Left ventricle myocardium inferior (tissue), 1 donor: ENCODE data around the gene SLC6A11. TPM values are rescaled to one million over a fixed set of nuclear protein-coding genes. Genes with fewer than 3 reads are reported as not detected.

Experiments used
- DNase-seq: peaks from one replicate; pipeline ENCODE4 v3.0.0-alpha.2; 2020
- H3K27ac ChIP-seq: fragments of 200-600 bp; replicated peaks from 2 replicates; pipeline ENCODE4 v1.8.0; 2021
- H3K27me3 ChIP-seq: fragments of 200-600 bp; 2 replicates; pipeline ENCODE4 v1.8.0; 2021; ENCODE audit warnings: low read depth
- H3K36me3 ChIP-seq: fragments of 200-600 bp; 2 replicates; pipeline ENCODE4 v1.8.0; 2021
- H3K4me1 ChIP-seq: fragments of 200-600 bp; 2 replicates; pipeline ENCODE4 v1.8.0; 2021
- H3K4me3 ChIP-seq: fragments of 200-600 bp; 2 replicates; pipeline ENCODE4 v1.8.0; 2021; ENCODE audit warnings: mild to moderate bottlenecking, moderate library complexity
- H3K9me3 ChIP-seq: fragments of 200-600 bp; replicated peaks from 2 replicates; pipeline ENCODE4 v1.8.0; 2021
- CTCF ChIP-seq: fragments of 200-600 bp; IDR thresholded peaks from 2 replicates; pipeline ENCODE4 v1.8.0; 2021; ENCODE audit warnings: antibody characterized with exemption, mild to moderate bottlenecking, borderline replicate concordance
- intact Hi-C: fragments of 100-400 bp; cut with micrococcal nuclease; formaldehyde crosslinking; loops from one replicate; pipeline ENCODE4 v1.11.0; 2022
- total RNA-seq: library from RNA; stranded (reverse); fragmentation: NEBNext Ultra II Directional; extraction: Animal tissue kit (Norgen Biotek cat#: 25700); gene quantifications from one replicate; pipeline ENCODE4 v1.2.1, GENCODE V29; 2021
- donor health status: DM: no; HTN: yes; CAD: no; lungs with severe emphysema.

The SLC6A11 gene
- total RNA-seq, 1 donor from 2014 or later, result not detected

- H3K36me3 ChIP-seq, result no peaks in the 10 kb centered on the region
- intact Hi-C loops, result loop anchor here (2.0 kb wide), 1 partner anchor 112 kb away; no protein-coding TSS in a partner anchor
- DNase-seq, result no peak
- H3K27me3 ChIP-seq, result peaks cover 62% of the 10 kb centered on the region
- H3K9me3 ChIP-seq, result peaks cover 6% of the 10 kb centered on the region
- TF ChIP-seq CTCF, result no peak
- peaks cover 14% of the 10 kb centered on the region for H3K4me1 ChIP-seq
- no peak overlapping the region for H3K4me3 ChIP-seq
- no peak overlapping the region for H3K27ac ChIP-seq
Observed at GRCh38 chr3:10946526-10946925, 130.5 kb downstream of the SLC6A11 start.

- intact Hi-C loops, result no loop called here
- H3K4me1 ChIP-seq, result peaks cover 14% of the 10 kb centered on the region
- TF ChIP-seq CTCF, result no peak
- DNase-seq, result no peak
- peaks cover 67% of the 10 kb centered on the region for H3K27me3 ChIP-seq
- H3K9me3 ChIP-seq, result no peaks in the 10 kb centered on the region
- no peaks in the 10 kb centered on the region for H3K36me3 ChIP-seq
- H3K27ac ChIP-seq, result no peak overlapping the region
- no peak overlapping the region for H3K4me3 ChIP-seq
Observed at GRCh38 chr3:10948326-10948725, 132.3 kb downstream of the SLC6A11 start.

GRCh38 chr3:10949197-10949596, 133.2 kb downstream of the SLC6A11 start:
- intact Hi-C loops, result no loop called here
- Histone ChIP-seq H3K4me1 (peaks cover 14% of the 10 kb centered on the region), H3K9me3 (no peaks in the 10 kb centered on the region), H3K27me3 (peaks cover 66% of the 10 kb centered on the region), H3K27ac (no peak overlapping the region), H3K4me3 (no peak overlapping the region), H3K36me3 (no peaks in the 10 kb centered on the region)
- no peak for TF ChIP-seq CTCF
- DNase-seq, result no peak

- H3K4me1 ChIP-seq, result peaks cover 15% of the 10 kb centered on the region
- peaks cover 63% of the 10 kb centered on the region for H3K27me3 ChIP-seq
- no peak for DNase-seq
- no peak overlapping the region for H3K4me3 ChIP-seq
- no peaks in the 10 kb centered on the region for H3K9me3 ChIP-seq
- intact Hi-C loops, result no loop called here
- H3K27ac ChIP-seq, result no peak overlapping the region
- no peaks in the 10 kb centered on the region for H3K36me3 ChIP-seq
- TF ChIP-seq CTCF, result peak; percentile 66
Observed at GRCh38 chr3:10950476-10951294, 134.7 kb downstream of the SLC6A11 start.

- no peaks in the 10 kb centered on the region for H3K36me3 ChIP-seq
- peaks cover 23% of the 10 kb centered on the region for H3K4me1 ChIP-seq
- no peak for TF ChIP-seq CTCF
- H3K4me3 ChIP-seq, result no peak overlapping the region
- no peaks in the 10 kb centered on the region for H3K9me3 ChIP-seq
- H3K27me3 ChIP-seq, result peaks cover 55% of the 10 kb centered on the region
- DNase-seq, result no peak
- H3K27ac ChIP-seq, result no peak overlapping the region
- intact Hi-C loops, result no loop called here
Observed at GRCh38 chr3:10951295-10951926, 135.4 kb downstream of the SLC6A11 start.
